HAP-1 (cell line): ENCODE data around the gene ZNF337.
"Not testable (repeated sequence)": the region's sequence is repeated elsewhere in the genome, so short reads cannot be mapped to it uniquely, and the experiment has no call there.

ENCODE experiments used
- DNase-seq, 2 experiments: peaks; one replicate each; pipeline ENCODE4 v3.0.0-alpha.2; 2016 to 2020; ENCODE audit warnings: low spot score in 2 of 2
- H3K27me3 ChIP-seq: fragments of 250-450 bp; sonication (Bioruptor Pico); 2 replicates; pipeline ENCODE4 v1.5.1; 2020; ENCODE audit warnings: low read depth, mild to moderate bottlenecking, moderate library complexity
- H3K36me3 ChIP-seq: fragments of 250-450 bp; sonication (Bioruptor Pico); replicated peaks from 2 replicates; pipeline ENCODE4 v1.5.1; 2020; ENCODE audit warnings: mild to moderate bottlenecking
- H3K4me1 ChIP-seq: fragments of 250-450 bp; sonication (Bioruptor Pico); 2 replicates; pipeline ENCODE4 v1.5.1; 2020; ENCODE audit warnings: mild to moderate bottlenecking
- H3K4me3 ChIP-seq: fragments of 250-450 bp; sonication (Bioruptor Pico); 2 replicates; pipeline ENCODE4 v1.5.1; 2020; ENCODE audit warnings: mild to moderate bottlenecking, moderate library complexity
- H3K9me3 ChIP-seq: fragments of 250-450 bp; sonication (Bioruptor Pico); 2 replicates; pipeline ENCODE4 v1.5.1; 2020; ENCODE audit warnings: mild to moderate bottlenecking, moderate library complexity
- in situ Hi-C: fragments of 300-500 bp; cut with MboI; formaldehyde crosslinking; loops from 3 replicates; pipeline ENCODE4 v1.14.3; 2020; ENCODE audit warnings: low sequenced_read_pairs, inconsistent platforms, mixed read lengths

ZNF337 gene

DNA sequence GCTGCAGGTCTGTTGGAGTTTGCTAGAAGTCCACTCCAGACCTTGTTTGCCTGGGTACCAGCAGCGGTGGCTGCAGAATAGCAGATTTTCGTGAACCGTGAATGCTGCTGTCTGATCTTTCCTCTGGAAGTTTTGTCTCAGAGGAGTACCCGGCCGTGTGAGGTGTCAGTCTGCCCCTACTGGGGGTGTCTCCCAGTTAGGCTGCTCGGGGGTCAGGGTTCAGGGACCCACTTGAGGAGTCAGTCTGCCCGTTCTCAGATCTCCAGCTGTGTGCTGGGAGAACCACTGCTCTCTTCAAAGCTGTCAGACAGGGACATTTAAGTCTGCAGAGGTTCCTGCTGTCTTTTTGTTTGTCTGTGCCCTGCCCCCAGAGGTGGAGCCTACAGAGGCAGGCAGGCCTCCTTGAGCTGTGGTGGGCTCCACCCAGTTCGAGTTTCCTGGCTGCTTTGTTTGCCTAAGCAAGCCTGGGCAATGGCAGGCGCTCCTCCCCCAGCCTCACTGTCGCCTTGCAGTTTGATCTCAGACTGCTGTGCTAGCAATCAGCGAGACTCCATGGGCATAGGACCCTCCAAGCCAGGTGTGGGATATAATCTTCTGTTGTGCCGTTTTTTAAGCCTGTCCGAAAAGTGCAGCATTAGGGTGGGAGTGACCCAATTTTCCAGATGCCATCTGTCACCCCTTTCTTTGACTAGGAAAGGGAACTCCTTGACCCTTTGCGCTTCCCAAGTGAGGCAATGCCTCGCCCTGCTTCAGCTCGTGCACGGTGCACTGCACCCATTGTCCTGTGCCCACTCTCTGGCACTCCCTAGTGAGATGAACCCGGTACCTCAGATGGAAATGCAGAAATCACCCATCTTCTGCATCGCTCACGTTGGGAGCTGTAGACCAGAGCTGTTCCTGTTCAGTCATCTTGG, 22.5 kb upstream of the ZNF337 start:
- H3K36me3 ChIP-seq, H3K9me3 ChIP-seq, H3K4me3 ChIP-seq, H3K27me3 ChIP-seq, H3K4me1 ChIP-seq: not testable (repeated sequence)
- in situ Hi-C loops = loop anchor here (25.0 kb wide), 1 partner anchor 143 kb away; no protein-coding TSS in a partner anchor
- peak in 1 of 2 experiments; percentile 74 for DNase-seq

DNA sequence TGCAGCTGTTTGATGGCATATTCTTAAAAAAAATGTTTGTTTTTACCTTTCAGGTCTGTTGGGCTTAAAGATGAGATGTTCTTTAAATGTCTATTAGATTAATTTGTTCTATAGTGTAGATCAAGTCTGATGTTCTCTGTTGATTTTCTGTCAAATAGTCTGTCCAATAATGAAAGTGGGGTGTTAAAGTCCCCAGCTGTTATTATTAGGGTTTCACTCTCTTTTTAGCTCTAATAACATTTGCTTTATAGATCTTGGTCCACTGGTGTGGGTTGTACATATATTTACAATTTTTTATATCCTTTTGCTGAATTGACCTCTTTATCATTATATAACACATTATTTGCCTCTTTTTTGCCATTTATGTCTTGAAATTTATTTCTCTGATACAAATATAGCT, 11.0 kb upstream of the ZNF337 start:
- DNase-seq = no peak
- in situ Hi-C loops = loop anchor here (25.0 kb wide), 1 partner anchor 155 kb away; no protein-coding TSS in a partner anchor
- no peaks in the 10 kb centered on the region for H3K9me3 ChIP-seq
- no peak overlapping the region for H3K4me3 ChIP-seq
- H3K4me1 ChIP-seq = no peaks in the 10 kb centered on the region
- H3K36me3 ChIP-seq = no peaks in the 10 kb centered on the region
- H3K27me3 ChIP-seq = peaks cover 18% of the 10 kb centered on the region; the same call in 1 of the 2 replicates

DNA sequence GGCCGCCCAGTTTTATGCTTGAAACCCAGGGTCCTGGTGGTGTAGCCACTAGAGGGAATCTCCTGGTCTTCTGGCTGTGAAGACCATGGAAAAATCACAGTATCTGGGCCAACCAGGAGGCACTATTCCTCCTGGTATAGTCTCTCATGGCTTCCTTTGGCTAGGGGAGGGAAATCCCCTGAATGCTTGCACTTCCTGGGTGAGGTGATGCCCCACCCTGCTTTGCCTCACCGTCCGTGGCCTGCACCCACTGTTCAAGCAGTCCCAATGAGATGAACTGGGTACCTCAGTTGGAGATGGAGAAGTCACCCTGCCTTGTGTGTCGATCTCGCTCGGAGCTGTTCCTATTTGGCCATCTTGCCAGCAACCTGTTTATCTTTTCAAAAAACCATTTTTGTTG, 10.1 kb upstream of the ZNF337 start:
- Histone ChIP-seq H3K9me3 (no peaks in the 10 kb centered on the region), H3K4me1 (no peaks in the 10 kb centered on the region), H3K36me3 (no peaks in the 10 kb centered on the region), H3K27me3 (peaks cover 18% of the 10 kb centered on the region; the same call in 1 of the 2 replicates), H3K4me3 (no peak overlapping the region)
- DNase-seq = no peak
- in situ Hi-C loops = loop anchor here (25.0 kb wide), 1 partner anchor 156 kb away; no protein-coding TSS in a partner anchor

DNA sequence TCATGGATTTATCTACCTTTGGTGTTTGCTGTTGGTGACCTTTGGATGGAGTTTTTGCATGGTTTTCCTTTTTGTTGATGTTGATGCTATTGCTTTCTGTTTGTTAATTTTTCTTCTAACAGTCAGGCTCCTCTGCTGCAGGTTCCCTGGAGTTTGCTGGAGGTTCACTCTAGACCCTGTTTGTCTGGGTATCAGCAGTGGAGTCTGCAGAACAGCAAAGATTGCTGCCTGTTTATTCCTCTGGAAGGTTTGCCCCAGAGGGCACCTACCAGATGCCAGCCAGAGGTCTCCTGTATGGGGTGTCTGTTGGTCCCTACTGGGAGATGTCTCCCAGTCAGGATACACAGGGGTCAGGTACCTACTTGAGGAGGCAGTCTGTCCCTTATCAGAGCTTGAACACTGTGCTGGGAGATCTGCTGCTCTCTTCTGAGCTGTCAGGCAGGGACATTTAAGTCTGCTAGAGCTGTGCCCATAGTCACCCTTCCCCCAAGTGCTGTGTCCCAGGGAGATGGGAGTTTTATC, 9.2 kb upstream of the ZNF337 start:
- peaks cover 18% of the 10 kb centered on the region; the same call in 1 of the 2 replicates for H3K27me3 ChIP-seq
- in situ Hi-C loops = loop anchor here (25.0 kb wide), 1 partner anchor 156 kb away; no protein-coding TSS in a partner anchor
- no peaks in the 10 kb centered on the region for H3K36me3 ChIP-seq
- H3K4me3 ChIP-seq = no peak overlapping the region
- H3K9me3 ChIP-seq = no peaks in the 10 kb centered on the region
- H3K4me1 ChIP-seq = no peaks in the 10 kb centered on the region
- DNase-seq = no peak

DNA sequence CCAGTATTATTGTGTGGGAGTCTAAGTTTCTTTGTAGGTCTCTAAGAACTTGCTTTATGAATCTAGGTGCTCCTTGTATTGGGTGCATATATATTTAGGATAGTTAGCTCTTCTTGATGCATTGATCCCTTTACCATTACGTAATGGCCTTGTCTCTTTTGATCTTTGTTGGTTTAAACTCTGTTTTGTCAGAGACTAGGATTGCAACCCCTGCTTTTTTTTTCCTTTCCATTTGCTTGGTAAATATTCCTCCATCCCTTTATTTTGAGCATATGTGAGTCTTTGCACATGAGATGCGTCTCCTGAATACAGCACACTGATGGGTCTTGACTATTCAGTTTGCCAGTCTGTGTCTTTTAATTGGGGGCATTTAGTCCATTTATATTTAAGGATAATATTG, 7.7 kb upstream of the ZNF337 start:
- H3K4me3 ChIP-seq, DNase-seq, H3K4me1 ChIP-seq, H3K9me3 ChIP-seq, H3K36me3 ChIP-seq: not testable (repeated sequence)
- in situ Hi-C loops = loop anchor here (25.0 kb wide), 1 partner anchor 158 kb away; no protein-coding TSS in a partner anchor
- peaks cover 18% of the 10 kb centered on the region; the same call in 1 of the 2 replicates for H3K27me3 ChIP-seq

DNA sequence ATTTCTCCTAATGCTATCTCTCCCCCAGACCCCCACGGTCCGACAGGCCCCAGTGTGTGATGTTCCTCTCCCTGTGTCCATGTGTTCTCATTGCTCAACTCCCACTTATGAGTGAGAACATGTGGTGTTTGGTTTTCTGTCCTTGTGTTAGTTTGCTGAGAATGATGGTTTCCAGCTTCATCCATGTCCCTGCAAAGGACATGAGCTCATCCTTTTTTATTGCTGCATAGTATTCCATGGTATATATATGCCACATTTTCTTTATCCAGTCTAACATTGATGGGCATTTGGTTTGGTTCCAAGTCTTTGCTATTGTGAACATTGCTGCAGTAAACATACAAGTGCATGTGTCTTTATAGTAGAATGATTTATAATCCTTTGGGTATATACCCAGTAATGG, 4.2 kb upstream of the ZNF337 start:
- H3K9me3 ChIP-seq, DNase-seq, H3K4me1 ChIP-seq, H3K4me3 ChIP-seq, H3K36me3 ChIP-seq: not testable (repeated sequence)
- in situ Hi-C loops = loop anchor here (25.0 kb wide), 1 partner anchor 161 kb away; no protein-coding TSS in a partner anchor
- H3K27me3 ChIP-seq = peaks cover 18% of the 10 kb centered on the region; the same call in 1 of the 2 replicates

DNA sequence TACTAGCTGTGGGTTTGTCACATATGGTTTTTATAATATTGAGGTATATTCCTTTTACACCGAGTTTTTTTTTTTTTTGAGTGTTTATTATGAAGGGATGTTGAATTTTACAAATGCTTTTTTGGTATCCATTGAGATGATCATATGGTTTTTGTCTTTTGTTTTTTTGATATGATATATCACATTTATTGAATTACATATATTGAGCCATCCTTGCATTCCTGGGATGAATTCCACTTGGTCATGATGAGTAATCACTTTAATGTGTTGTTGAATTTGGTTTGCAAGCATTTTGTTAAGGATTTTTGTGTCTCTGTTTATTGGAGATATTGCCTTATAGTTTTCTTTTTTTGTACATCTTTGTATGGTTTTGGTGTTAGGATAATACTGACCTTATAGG, 3.3 kb upstream of the ZNF337 start:
- Histone ChIP-seq H3K9me3 (no peaks in the 10 kb centered on the region), H3K27me3 (peaks cover 13% of the 10 kb centered on the region; the same call in 1 of the 2 replicates), H3K4me1 (no peaks in the 10 kb centered on the region; the same call in 1 of the 2 replicates), H3K36me3 (no peaks in the 10 kb centered on the region), H3K4me3 (no peak overlapping the region)
- in situ Hi-C loops = loop anchor here (5.0 to 25.0 kb wide), 2 partner anchors 78 to 162 kb away; partner anchors contain the start of gene NANP
- DNase-seq = no peak

DNA sequence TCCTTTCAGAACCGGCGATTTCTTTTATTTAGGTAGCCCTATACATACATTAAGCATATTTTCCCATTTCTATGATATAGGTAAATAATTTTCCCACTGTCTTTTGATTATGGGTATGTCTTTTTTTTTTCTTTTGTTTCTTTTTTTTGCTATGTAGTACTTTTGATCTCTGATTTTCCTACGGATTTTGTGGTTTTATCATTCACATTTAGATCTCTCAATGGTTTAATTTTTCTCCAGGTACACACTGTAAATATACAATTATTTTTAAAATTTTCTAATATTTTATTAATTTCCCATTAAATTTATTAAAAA, 436 bp upstream of the ZNF337 start:
- H3K27me3 ChIP-seq = no peaks in the 10 kb centered on the region
- H3K4me3 ChIP-seq = peak overlapping the region; percentile 69
- in situ Hi-C loops = loop anchor here (5.0 kb wide), 1 partner anchor 75 kb away; the partner anchor contains the start of gene NANP
- H3K36me3 ChIP-seq = peaks cover 2% of the 10 kb centered on the region; the same call in 1 of the 2 replicates
- no peaks in the 10 kb centered on the region for H3K9me3 ChIP-seq
- H3K4me1 ChIP-seq = no peaks in the 10 kb centered on the region; the same call in 1 of the 2 replicates
- no peak for DNase-seq

DNA sequence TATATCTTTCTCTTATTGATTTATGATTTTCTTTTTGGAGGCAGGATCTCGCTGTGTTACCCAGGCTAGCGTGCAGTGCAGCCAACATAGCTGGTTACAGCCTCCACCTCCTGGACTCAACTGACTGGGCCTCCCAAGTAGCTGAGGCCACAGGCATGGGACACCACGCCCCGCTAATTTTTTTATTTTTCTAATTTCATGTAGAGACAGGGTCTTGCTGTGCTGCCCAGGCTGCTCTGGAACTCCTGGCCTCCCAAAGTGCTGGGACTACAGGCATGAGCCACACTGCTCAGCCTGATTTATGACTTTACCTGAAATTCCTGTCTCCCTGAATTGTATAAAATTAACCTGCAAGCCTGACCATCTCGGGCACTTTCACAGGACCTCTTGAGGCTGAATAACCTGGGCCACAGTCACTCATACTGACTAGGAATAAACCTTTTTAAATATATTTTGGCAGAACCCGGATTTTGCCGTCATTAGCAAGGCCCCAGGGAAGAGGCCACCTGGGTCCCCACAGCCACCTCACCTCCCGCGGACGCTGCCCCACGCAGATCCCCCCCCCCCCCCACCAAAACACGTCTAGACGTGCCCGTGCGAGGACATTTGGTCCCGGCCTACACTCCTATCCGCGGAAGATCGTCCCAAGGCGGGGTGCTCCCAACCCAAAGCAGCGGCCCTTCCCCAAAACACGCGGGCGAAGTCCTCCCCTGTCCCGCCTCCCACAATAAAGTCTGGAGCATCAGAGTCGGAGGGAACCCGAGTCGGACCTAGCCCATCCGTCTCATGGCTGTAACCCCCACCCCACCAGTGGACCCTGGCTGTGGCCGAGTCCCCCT, 902 bp downstream of the ZNF337 start:
- in situ Hi-C loops = loop anchor here (5.0 kb wide), 1 partner anchor 73 kb away; the partner anchor contains the start of gene NANP
- DNase-seq = no peak
- H3K27me3 ChIP-seq = no peaks in the 10 kb centered on the region
- H3K9me3 ChIP-seq = no peaks in the 10 kb centered on the region
- H3K4me3 ChIP-seq = peak overlapping the region; percentile 69
- no peaks in the 10 kb centered on the region; the same call in 1 of the 2 replicates for H3K4me1 ChIP-seq
- H3K36me3 ChIP-seq = peaks cover 4% of the 10 kb centered on the region; the same call in 1 of the 2 replicates

DNA sequence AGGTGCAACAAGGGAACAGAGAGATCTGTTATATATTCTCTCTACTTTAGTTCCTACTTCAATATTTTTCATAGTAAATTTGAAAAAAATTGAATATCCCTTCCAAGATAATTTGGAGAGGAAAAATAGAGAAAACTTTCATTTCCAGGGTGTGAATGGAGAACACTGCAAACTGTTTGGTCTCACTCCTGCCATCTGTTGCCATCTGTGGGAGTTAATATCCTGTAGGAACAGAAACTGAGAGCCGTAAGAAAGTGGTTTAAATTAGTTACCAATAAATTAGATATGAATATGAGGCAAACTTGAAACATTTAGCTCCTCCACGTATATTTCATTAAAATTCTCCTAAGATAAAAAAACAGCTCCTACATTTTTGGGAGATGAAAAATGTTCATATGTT, 4.2 kb downstream of the ZNF337 start:
- DNase-seq = no peak
- Histone ChIP-seq H3K4me1 (no peaks in the 10 kb centered on the region), H3K27me3 (no peaks in the 10 kb centered on the region), H3K36me3 (peaks cover 12% of the 10 kb centered on the region; the same call in 1 of the 2 replicates), H3K4me3 (no peak overlapping the region), H3K9me3 (no peaks in the 10 kb centered on the region)
- in situ Hi-C loops = no loop called here

DNA sequence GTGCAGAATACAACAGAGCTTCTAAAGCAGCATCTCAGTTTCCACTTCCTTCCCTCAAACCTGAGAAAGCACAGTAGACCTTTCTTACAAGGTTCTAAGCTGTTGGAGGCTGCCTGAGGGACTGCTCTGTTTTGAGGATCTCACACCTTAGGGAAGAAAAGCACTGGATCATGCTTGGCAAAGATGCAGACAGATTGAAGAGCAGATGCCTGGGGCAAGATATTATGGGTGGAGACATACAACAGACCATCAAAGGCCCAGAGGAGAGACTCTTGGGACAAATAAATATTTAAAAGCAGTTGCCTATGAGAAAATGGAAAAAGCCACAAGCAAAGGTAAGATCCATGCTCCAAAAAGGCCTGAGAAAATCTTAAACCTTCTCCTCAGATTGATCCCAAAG, 6.2 kb downstream of the ZNF337 start:
- no peak overlapping the region for H3K4me3 ChIP-seq
- no peak for DNase-seq
- H3K27me3 ChIP-seq = no peaks in the 10 kb centered on the region
- in situ Hi-C loops = no loop called here
- H3K36me3 ChIP-seq = peaks cover 19% of the 10 kb centered on the region
- no peaks in the 10 kb centered on the region for H3K9me3 ChIP-seq
- no peaks in the 10 kb centered on the region for H3K4me1 ChIP-seq

DNA sequence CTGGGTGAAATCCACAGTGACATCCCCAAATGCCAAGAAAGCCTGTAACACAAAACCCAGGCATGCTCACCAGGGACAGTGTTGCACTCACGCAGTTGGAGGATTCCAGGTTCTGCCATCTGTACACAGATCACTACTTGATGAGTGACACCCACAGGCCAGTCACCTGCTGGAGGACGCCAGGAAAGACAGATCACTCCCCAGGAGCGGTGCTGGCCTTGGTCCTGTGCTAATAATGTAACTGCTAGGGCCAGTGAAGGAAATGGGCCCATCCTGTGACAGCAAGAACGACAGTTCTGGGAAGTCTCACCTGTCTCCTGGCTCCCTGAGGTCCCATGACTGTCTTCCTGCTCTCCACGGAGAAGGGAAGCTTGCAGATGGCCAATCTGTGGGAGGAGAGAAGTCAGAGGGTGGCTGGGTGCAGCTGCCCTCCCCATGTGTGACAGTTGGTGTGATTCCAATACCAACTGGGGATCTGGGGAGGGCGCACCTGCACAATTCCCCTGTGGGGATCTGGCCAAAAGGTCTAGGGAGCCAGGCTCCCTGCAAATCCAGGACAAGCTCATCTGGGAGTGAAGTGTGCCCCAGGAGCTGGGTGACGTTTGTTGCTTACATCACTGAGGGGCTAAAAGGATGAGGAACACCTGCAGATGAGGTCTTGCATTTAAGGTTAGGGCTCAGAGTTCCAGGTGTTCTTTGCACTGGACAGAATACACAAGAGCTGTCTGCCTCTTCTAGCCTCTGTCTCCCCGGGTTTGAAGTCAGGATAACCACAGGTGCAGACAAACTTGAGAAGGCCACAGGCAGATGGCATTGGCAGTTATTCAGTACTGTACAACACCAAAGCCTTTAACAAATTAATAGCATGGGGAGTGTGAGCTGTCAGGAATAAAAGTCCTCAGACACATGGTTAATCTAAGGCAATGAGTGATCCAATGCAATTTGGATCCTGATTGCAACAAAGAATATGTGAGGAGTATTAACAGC, 10.3 kb downstream of the ZNF337 start:
- Histone ChIP-seq H3K27me3 (no peaks in the 10 kb centered on the region), H3K36me3 (peaks cover 21% of the 10 kb centered on the region), H3K9me3 (no peaks in the 10 kb centered on the region), H3K4me3 (no peak overlapping the region), H3K4me1 (peaks cover 8% of the 10 kb centered on the region)
- in situ Hi-C loops = no loop called here
- no peak for DNase-seq
